ENCODE results near the gene IFITM10.

DNA sequence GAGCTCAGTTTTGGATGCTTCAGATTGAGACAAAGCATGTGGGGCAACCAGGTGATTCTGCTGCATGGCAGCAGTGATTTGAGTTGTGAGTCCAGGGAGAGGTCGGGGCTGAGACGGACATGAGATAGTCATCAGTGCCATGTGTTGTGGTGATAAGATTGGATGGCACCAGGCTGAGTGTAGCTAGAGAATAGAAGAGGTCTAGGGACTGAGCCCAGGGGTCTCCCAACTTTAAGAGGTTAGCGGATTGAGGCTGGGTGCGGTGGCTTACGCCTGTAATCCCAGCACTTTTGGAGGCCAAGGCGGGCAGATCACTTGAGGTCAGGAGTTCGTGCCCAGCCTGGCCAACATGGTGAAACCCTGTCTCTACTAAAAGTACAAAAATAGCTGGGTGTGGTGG is 19.7 kb upstream of the IFITM10 start:
- TF ChIP-seq, protein P1, sequence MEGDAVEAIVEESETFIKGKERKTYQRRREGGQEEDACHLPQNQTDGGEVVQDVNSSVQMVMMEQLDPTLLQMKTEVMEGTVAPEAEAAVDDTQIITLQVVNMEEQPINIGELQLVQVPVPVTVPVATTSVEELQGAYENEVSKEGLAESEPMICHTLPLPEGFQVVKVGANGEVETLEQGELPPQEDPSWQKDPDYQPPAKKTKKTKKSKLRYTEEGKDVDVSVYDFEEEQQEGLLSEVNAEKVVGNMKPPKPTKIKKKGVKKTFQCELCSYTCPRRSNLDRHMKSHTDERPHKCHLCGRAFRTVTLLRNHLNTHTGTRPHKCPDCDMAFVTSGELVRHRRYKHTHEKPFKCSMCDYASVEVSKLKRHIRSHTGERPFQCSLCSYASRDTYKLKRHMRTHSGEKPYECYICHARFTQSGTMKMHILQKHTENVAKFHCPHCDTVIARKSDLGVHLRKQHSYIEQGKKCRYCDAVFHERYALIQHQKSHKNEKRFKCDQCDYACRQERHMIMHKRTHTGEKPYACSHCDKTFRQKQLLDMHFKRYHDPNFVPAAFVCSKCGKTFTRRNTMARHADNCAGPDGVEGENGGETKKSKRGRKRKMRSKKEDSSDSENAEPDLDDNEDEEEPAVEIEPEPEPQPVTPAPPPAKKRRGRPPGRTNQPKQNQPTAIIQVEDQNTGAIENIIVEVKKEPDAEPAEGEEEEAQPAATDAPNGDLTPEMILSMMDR (IDR thresholded peaks at IDR 0.05) = no peak
- no peak for TF ChIP-seq POLR2A (IDR thresholded peaks at IDR 0.05)

Measured in heart left ventricle (tissue), 13 donors.